GM23338 (cell line): ENCODE measurements around the gene SULT1A2. TPM values are rescaled to one million over a fixed set of nuclear protein-coding genes. Genes with fewer than 3 reads are reported as not detected.
"Not testable (repeated sequence)": the region's sequence is repeated elsewhere in the genome, so short reads cannot be mapped to it uniquely, and the experiment has no call there.

ENCODE experiments used
- ATAC-seq: fragments of 200-7000 bp; cut with Tn5 transposase; 3 replicates; pipeline ENCODE4 v1.9.1; 2020
- DNase-seq: peaks from one replicate; pipeline ENCODE4 v3.0.0-alpha.2; 2015; ENCODE audit warnings: low spot score
- H2AFZ ChIP-seq: fragments of 200-600 bp; sonication (generic); 2 replicates; pipeline ENCODE4 v1.8.0; 2016; ENCODE audit warnings: antibody characterized with exemption, mild to moderate bottlenecking, moderate library complexity
- H3F3A ChIP-seq: fragments of 200-600 bp; sonication (generic); replicated peaks from 2 replicates; pipeline ENCODE4 v1.8.0; 2017; ENCODE audit warnings: antibody characterized with exemption, mixed run types, low read depth
- H3K27ac ChIP-seq: fragments of 200-600 bp; sonication (generic); 2 replicates; pipeline ENCODE4 v1.6.1; 2016; ENCODE audit warnings: low read depth
- H3K27me3 ChIP-seq: fragments of 200-600 bp; sonication (generic); 2 replicates; pipeline ENCODE4 v1.8.0; 2016; ENCODE audit warnings: mild to moderate bottlenecking, mixed run types, moderate library complexity; ENCODE audit not compliant: insufficient read depth
- H3K36me3 ChIP-seq: fragments of 200-600 bp; sonication (generic); 2 replicates; pipeline ENCODE4 v1.8.0; 2016; ENCODE audit warnings: mild to moderate bottlenecking; ENCODE audit not compliant: insufficient read depth
- H3K4me1 ChIP-seq: fragments of 200-600 bp; sonication (generic); 2 replicates; pipeline ENCODE4 v1.8.0; 2016; ENCODE audit warnings: mild to moderate bottlenecking, moderate library complexity; ENCODE audit not compliant: insufficient read depth
- H3K4me2 ChIP-seq: fragments of 200-600 bp; sonication (generic); 2 replicates; pipeline ENCODE4 v1.7.1; 2017; ENCODE audit warnings: mixed run types
- H3K4me3 ChIP-seq: fragments of 200-600 bp; sonication (generic); 2 replicates; pipeline ENCODE4 v1.6.1; 2016; ENCODE audit warnings: mixed run types
- H3K79me2 ChIP-seq: fragments of 200-600 bp; sonication (generic); replicated peaks from 2 replicates; pipeline ENCODE4 v1.8.0; 2017; ENCODE audit warnings: mild to moderate bottlenecking; ENCODE audit not compliant: insufficient read depth
- H3K9me2 ChIP-seq: fragments of 200-600 bp; sonication (generic); 2 replicates; pipeline ENCODE4 v1.8.0; 2017; ENCODE audit not compliant: insufficient read depth
- H4K20me1 ChIP-seq: fragments of 200-600 bp; sonication (generic); replicated peaks from 2 replicates; pipeline ENCODE4 v1.8.0; 2017; ENCODE audit warnings: mild to moderate bottlenecking; ENCODE audit not compliant: insufficient read depth
- H3K27ac Mint-ChIP-seq: 2 replicates; pipeline ENCODE4 v1.8.0; 2020; ENCODE audit warnings: inconsistent platforms, mild to moderate bottlenecking, moderate library complexity, mixed read lengths
- H3K27me3 Mint-ChIP-seq: 3 replicates; pipeline ENCODE4 v1.8.0; 2022; ENCODE audit warnings: low read depth, mild to moderate bottlenecking, moderate library complexity, mixed read lengths, inconsistent platforms; ENCODE audit not compliant: insufficient read depth, poor library complexity
- H3K36me3 Mint-ChIP-seq: 3 replicates; pipeline ENCODE4 v1.8.0; 2021; ENCODE audit warnings: low read depth, mild to moderate bottlenecking, inconsistent platforms, moderate library complexity, mixed read lengths
- H3K4me1 Mint-ChIP-seq: 3 replicates; pipeline ENCODE4 v1.8.0; 2020; ENCODE audit warnings: mild to moderate bottlenecking, inconsistent platforms, mixed read lengths
- H3K4me3 Mint-ChIP-seq: 3 replicates; pipeline ENCODE4 v1.8.0; 2021; ENCODE audit warnings: moderate library complexity, mild to moderate bottlenecking, inconsistent platforms, mixed read lengths
- H3K9me3 Mint-ChIP-seq: 3 replicates; pipeline ENCODE4 v1.8.0; 2020; ENCODE audit warnings: moderate library complexity, mild to moderate bottlenecking, inconsistent platforms, mixed read lengths
- CREB1 ChIP-seq: fragments of 250-450 bp; sonication (Bioruptor Pico); IDR thresholded peaks from 2 replicates; pipeline ENCODE4 v1.5.0; 2020; ENCODE audit warnings: low read depth, mild to moderate bottlenecking, moderate library complexity
- CTCF ChIP-seq, 2 experiments: fragments of 200-600 bp in 1 of 2; sonication (generic) in 1 of 2; conservative IDR thresholded peaks; 2 replicates each; pipeline versions ENCODE4 v1.5.1 to v1.6.1; 2016 to 2017; ENCODE audit warnings: antibody characterized with exemption in 2 of 2, low read depth in 2 of 2, mild to moderate bottlenecking in 2 of 2, moderate library complexity in 1 of 2
- NANOG ChIP-seq: IDR thresholded peaks from 2 replicates; pipeline ENCODE4 v1.6.1; 2016; ENCODE audit warnings: antibody characterized with exemption, borderline replicate concordance
- POLR2AphosphoS5 ChIP-seq: IDR thresholded peaks from 2 replicates; pipeline ENCODE4 v1.6.1; 2016; ENCODE audit warnings: antibody characterized with exemption, low read depth
- REST ChIP-seq: IDR thresholded peaks from one replicate; pipeline ENCODE4 v1.6.1; 2018; ENCODE audit warnings: antibody characterized with exemption; ENCODE audit not compliant: unreplicated experiment
- ZNF331 ChIP-seq: fragments of 250-450 bp; sonication (Bioruptor Pico); IDR thresholded peaks from 2 replicates; pipeline ENCODE4 v1.5.0; 2020; ENCODE audit warnings: low read depth, mild to moderate bottlenecking, moderate library complexity
- ZNF462 ChIP-seq: fragments of 250-450 bp; sonication (Bioruptor Pico); IDR thresholded peaks from 2 replicates; pipeline ENCODE4 v1.5.0; 2020; ENCODE audit warnings: mild to moderate bottlenecking, moderate library complexity
- polyA plus RNA-seq: library from polyadenylated mRNA; unstranded; fragments of >200 nt; fragmentation: Nextera tagmentation; extraction: Ambion mirVana; gene quantifications from 2 replicates; pipeline ENCODE4 v1.2.1, GENCODE V29; 2016
- total RNA-seq: library from RNA; depleted of rRNA; stranded (reverse); fragments of >200 nt; shearing (Covaris generic); gene quantifications from 2 replicates; pipeline ENCODE4 v1.2.3, GENCODE V29; 2014

The SULT1A2 gene
- total and polyA plus RNA-seq, 2 experiments from 2014 or later = 0.17 to 0.34 TPM

GRCh38 chr16:28567292-28567691, 29.6 kb downstream of the SULT1A2 start (continued):
- no peak for TF ChIP-seq ZNF462
- TF ChIP-seq NANOG = no peak
- no peak for TF ChIP-seq POLR2AphosphoS5
- no peak for TF ChIP-seq ZNF331 (CRISPR knock-in tag)
- TF ChIP-seq CREB1 (CRISPR knock-in tag) = no peak
- no peak for TF ChIP-seq CTCF (conservative IDR thresholded peaks at IDR 0.05; ENCODE audit: low read depth in 2 of 2)
- no peak for TF ChIP-seq REST

- H2AFZ ChIP-seq, H3K4me3 Mint-ChIP-seq, H3K79me2 ChIP-seq, H3K27ac ChIP-seq, H3K4me2 ChIP-seq, H3K27me3 ChIP-seq, H3K4me1 Mint-ChIP-seq, H3F3A ChIP-seq, H3K27me3 Mint-ChIP-seq, H3K4me1 ChIP-seq, H3K9me2 ChIP-seq, H3K27ac Mint-ChIP-seq, H3K4me3 ChIP-seq, DNase-seq, ATAC-seq, H4K20me1 ChIP-seq, H3K36me3 ChIP-seq: not testable (repeated sequence)
- Mint-ChIP-seq H3K9me3 (peaks cover 24% of the 10 kb centered on the region), H3K36me3 (peaks cover 21% of the 10 kb centered on the region)
Measured at GRCh38 chr16:28566233-28566925, 30.5 kb downstream of the SULT1A2 start.
